Activated CD4-positive, alpha-beta T cell treated with anti-CD3 and anti-CD28 coated beads, Interleukin-2, amount 50 U/mL, for 48 hours (primary cell): ENCODE results near the gene MRPS26.

Experiments used
- DNase-seq, 2 experiments: peaks; one replicate each; pipeline ENCODE4 v3.0.0-alpha.2; 2020

Gene MRPS26

DNA sequence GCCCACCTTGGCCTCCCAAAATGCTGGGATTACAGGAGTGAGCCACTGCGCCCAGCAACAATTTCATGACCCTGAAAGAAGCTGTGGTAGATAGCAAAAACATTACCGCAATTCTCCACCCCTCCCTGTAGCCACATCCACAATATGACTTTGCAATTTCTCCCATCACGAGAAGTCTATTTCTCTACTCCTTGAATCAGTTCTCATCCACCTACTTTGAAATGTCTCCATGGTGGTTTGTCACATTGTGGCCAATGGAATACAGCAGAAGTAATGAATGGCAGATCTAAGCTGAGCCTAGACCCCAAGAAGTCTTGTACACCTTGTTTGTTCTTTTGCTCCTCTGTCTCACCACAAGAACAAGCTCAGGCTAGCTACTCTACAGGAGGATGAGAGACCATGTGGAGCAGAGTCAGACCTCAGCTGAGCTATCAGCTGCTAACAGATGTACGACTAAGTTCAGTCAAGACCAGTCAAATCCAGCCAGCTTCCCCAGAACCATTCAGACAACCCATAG is 31.8 kb downstream of the MRPS26 start:
- DNase-seq = no peak

DNA sequence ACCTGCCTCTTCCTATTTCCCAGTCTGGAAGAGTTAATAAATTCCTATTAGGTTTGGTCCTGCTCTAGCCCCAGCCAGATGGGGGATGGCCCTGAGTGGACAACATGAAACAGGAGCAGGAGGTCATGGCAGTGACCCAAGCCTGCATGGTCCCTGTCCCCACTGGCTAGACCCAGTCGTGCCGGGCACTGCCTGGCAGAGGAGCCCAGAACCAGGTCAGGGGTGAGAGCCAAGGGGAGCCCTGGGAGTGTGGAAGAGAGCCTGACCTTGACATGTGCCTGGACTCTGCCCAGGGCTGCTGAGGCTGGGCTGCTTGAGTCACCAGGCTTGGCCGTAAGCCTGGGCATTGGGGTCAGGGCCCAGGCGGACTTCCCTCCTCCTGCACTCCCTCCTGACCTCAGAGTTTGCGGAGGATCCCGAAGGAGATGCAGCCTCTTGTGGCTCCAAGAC is 35.1 kb downstream of the MRPS26 start:
- no peak for DNase-seq

DNA sequence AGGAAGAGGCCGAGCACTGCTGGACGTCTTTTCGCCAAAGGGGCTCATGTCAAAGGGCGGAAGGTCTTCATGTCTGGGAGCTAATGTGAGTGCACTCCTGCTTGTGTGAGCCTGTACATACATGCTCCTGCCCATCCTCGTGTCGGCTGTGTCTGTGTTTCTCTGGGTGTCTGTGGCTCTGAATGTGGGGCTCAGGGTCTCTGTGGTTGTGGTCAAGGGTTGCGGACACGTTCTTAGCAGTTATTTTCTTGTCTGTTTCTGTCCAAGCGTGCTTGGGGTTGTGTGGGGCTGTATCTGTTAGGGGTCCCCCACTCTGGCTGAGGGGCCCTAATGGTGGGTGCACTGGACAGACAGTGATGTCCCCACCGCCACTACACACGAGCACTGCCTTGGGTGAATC is 35.8 kb downstream of the MRPS26 start:
- DNase-seq = no peak

DNA sequence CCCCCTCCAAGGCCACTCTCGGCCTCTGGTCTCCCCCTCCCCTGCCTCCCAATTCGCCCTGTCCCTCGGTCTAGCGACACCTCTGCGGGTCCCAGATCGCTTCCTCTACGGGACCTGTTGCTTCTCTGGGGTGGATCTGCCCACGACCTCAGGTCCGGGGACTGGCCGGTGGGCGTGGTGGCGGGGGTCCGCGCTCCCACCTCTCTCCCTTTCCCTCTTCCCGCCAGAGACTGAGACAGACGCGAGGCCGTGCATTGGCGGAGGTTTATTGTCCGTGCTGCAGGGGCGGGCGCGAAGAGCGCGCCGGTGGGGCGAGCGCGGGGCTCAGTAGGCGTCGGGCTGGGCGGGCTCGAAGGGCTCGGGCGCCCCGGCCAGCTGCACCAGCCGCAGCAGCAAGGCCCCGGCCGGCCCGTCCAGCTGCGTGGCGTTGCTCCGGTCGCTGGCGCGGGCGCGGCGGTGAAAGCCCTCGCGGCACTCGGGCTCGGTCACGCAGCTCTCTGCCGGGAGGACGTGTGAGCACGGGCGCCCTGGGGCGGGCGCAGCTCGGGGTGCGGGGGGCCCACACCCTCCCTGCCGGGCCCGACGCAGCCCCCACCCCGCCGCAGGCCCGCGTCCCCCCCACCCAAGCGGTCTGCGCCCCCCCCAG is 36.6 kb downstream of the MRPS26 start:
- DNase-seq = no peak

DNA sequence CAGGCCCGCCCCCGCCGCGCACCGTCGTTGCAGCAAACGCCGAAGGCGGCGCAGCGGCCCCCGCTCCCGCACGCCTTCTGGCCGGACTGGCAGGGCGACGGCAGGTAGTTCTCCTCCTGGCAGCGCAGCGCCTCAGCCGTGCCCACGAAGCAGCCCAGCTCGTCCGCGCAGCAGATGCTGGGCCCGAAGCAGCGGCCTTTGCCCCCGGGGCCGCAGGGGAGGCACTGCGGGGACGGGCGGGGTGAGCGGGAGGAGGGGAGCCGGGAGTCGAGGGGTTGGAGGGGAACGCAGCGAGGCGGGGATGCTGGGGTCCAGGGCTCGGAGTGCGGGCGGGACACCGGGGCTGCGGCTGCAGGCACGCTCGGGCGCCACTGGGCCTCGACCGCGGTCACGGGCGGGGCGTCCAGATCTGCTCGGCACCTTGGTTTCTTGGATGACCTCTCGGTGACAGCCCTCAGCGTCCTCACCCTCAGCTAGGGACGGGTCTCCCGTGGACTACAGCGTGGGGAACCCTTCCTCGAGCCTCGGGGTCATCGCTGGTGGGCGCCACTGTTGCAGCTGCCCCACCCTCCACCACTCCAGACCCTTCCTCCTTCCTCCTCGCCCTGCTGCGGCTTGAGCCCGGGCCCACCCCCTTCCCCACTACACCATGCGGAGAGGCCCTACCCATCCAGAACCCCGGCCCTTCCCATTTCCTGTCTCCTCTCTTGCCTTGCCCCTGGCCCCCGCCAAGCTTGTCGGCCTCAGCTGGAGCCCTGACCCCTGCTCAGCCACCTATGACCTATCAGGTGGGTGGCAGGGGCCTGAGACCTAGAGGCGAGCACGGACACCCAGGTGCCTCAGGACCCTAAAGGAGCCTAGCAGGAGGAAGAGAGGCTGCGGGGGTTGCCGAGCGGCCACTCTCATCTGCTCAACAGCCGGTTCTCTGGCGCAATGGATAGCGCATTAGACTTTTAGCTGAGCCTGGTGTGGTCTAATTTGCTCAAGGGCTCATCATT is 37.4 kb downstream of the MRPS26 start:
- DNase-seq = no peak

DNA sequence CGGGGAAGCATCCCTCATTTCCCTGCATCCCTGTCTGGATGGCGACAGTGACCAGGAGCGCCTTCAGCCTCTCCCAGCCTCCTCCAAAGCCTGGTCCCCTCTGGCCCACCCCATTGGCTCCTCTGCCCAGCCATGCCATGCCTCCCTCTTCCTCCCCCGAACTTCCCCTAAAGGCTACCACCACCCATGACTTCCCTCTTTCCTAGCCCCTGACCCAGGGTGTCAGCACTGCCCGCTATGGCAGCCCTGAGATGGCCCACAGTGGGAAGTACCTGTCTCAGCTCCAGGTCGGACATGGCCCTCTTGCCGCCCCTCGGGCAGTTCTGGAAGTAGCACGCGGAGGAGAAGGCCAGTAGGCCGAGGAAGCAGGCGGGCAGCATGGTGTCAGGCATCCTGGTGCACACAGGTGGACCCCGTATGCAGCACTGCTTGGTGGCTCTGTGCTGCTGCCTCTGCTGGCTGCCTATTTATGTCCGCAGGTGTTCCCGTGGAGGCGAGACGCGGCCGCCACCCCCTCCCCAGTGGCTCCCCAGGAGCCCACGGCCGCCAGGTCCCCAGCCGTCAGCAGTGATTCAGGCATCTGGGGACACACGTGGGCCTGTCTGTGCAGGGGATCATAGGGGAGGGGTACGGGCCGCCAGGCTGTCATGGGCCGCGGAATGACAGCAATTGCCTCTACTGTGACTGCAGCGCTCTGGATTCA is 38.6 kb downstream of the MRPS26 start, which contains the start of gene AVP:
Gene AVP, minus strand, starts transcription at position 442 of the 703 bp plus-strand sequence. Its CDS starts 50 bp downstream, at position 392.
- DNase-seq = no peak

DNA sequence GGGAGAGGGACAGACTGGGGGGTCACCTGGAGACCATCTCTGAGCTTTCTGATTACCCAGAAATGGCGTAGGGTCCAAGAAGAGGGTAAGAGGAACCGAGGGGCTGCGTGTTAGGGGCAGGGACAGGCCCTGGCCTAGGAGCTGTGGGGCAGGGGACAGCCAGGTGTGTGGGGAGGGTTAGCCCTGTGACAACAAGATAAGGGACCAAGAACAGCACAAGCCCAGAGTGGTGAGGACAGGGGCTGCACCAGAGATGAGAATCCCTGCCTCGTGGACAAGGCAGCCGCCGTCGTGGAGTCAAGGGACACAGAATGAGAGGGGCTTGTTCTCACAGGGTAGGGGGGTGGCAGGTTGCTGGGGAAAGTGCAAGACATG is 39.1 kb downstream of the MRPS26 start:
- DNase-seq = no peak

DNA sequence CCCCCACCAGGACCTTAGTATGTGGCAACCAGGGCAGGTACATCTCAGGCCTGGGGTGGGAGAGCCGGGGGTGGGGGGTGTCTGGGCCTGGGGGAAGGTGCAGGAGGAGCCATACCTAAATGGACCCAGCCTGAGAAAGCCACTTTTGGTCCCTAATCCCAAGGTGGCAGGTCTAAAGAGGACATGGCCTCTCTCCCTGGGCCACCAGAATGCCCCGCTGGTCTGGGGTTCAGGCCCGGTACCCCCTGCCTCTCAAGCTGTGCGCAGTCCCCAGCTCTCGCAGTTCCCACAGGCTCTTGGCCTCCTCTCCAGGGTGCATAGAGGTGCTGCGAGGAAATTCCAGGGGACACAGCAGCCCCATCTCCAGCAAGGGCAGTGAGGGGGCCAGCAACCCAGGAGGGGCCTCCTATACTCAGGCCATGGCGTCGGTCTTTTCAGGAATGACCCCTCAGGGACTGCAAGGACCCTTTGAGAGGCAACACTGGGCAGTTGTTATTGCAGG is 39.8 kb downstream of the MRPS26 start:
- DNase-seq = no peak

DNA sequence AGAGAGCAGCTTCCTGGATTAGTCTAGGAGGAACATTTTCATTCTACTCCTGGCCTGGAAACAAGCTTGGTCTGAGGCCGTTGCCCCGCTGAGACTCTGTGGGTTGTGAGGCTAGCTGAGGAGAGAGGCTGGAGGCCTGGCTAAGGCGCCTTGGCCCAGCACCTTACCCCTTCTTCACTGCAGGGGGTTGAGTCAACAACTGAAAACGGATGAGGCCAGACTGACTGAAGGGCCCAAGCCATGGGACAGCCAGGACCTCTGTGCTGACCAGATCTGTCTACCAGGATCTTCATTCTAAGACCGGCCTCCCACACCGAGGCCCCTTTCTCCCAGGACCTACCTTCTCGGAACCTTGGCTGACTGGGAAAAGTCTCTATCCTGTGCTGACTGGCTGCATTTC is 42.2 kb downstream of the MRPS26 start:
- DNase-seq = no peak

DNA sequence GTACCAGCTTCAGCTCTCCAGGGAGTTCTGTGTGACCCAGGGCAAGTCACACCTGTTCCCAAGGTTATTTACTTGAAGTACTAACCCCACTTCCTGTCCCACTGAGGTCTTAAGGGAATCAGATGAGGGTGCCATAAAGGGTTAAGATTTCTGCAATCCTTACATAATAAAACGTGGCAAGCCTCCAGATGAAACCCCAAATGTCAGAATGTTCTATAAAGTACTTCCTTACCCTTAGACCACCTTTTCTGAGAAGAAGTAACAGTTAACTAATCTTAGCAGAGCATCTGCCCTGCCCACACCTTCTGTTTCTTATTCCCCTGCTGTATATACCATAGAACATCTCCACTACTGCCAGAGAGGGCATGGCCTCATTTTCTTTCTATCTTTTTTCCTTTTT is 44.7 kb downstream of the MRPS26 start:
- DNase-seq = no peak

DNA sequence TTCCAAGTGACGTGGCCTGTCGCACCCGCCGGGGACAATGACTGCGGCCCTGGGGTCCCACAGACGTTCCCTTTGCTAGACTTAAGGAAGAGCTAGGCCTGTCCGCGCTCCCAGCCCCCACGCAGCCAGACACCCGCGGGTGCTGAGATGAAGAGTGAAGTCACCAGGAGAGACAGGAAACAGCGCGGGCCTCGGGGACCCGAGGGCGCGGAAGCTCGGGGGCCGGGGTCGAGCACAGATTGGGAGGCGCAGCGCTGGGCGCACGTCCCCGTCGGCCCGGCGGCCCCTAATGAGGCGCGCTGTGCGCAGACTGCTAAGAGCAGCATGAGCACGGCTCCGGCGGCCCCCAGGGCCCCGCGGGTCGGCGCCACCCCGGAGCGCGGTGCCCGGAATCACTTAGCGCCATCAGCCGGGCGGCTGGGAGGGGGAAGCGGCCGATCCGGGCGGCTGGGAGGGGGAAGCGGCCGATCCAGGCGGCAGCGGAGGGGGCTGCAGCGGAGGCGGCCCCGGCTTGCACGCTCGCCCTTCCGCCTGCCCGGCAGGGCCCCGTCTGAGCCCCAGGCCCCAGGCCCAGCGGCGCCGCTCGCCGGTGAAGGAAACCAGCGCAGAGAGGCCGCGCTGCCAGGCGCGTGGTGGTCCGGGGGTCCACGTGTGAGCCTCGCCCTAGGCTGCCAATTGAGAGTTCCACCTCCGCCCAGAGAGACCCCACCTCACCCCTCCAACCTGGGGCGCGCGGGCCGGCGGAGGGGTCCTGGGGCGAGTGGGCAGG is 46.9 kb downstream of the MRPS26 start:
- peak; percentile 41 to 48 for DNase-seq

DNA sequence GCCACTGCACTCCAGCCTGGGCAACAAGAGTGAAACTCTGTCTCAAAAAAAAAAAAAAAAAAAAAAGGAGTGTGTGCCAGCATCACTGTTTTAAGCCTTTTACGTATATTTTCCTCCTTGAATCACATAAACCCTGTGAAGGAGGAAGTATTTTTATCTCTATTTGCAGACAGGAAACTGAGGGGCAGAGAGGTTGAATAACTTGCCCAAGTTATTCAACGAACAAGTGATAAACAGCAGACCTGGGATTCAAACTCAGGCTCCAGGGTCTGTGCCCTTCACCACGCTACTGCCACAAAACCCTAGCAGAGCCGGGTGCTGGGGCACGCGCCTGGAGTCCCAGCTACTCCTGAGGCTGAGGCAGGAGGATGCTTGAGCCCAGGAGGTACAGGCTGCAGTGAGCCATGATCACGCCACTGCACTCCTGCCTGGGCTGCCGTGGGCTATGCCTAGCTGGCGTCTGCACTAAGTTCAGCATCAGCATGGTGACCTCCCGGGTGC is 48.1 kb downstream of the MRPS26 start:
- DNase-seq = no peak

DNA sequence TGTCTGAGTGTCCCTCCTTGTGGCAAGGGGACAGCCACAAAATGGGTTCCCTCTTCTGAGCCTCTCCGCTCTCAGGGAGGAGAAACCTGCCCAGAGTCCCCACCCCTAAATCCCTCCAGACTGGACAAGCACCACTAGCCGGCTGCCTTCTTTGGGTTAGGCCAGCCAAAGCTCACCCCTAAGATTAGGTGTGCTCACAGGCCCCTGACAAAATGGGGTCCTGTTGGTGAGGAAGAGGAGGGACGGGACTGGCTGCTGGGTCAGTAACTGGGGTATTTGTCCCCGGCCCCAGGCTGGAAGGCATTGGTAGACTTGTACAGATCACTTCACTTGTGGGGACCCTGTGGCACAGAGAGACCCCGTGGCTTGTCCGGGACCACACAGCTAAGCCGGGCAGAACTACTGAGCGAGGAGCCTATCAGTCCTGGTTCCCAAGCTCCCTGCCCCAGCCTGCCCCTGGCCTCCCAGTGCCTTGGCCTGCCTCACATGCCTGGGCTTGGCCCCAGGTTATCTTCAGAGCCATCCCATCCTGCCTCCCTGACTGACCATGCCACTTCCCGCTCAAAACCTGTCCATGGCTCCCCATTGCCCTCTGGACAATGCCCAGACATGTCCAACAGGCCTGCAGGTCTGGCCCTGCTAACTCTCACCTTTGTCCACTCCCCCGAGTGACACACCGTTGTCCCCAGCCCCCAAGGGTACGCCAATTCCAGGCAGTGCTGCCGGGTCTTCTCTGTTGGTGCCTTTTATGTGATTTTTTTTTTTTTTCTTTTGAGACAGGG is 49.2 kb downstream of the MRPS26 start:
- DNase-seq = no peak
